Activated B cell treated with CpG ODN at 0.5 μM for 24 hours (primary cell): ENCODE measurements around the gene DMRTC2. TPM values are rescaled to one million over a fixed set of nuclear protein-coding genes. Genes with fewer than 3 reads are reported as not detected.

ENCODE experiments used
- ATAC-seq: fragments of 200-7000 bp; cut with Tn5 transposase; one replicate; pipeline ENCODE4 v1.10.0; 2021; ENCODE audit warnings: low read depth, mild to moderate bottlenecking, moderate library complexity
- CTCF ChIA-PET: fragments of 350-600 bp; sonication (Branson Sonifier 250); formaldehyde crosslinking; loops from one replicate; lab custom pipeline; 2021; ENCODE audit warnings: antibody characterized with exemption; lab: Charles Lee
- POLR2A ChIA-PET: fragments of 350-600 bp; sonication (Branson Sonifier 250); formaldehyde crosslinking; loops from one replicate; lab custom pipeline; 2021; ENCODE audit warnings: antibody characterized with exemption; lab: Charles Lee
- DNase-seq: peaks from one replicate; pipeline ENCODE4 v3.0.0; 2022
- H3K27ac Mint-ChIP-seq: one replicate; pipeline ENCODE4 v1.8.0; 2020; ENCODE audit warnings: mixed read lengths
- H3K27me3 Mint-ChIP-seq: one replicate; pipeline ENCODE4 v1.8.0; 2021; ENCODE audit warnings: mixed read lengths
- H3K36me3 Mint-ChIP-seq: one replicate; pipeline ENCODE4 v1.8.0; 2021; ENCODE audit warnings: low read depth, mixed read lengths
- H3K4me1 Mint-ChIP-seq: one replicate; pipeline ENCODE4 v1.8.0; 2021; ENCODE audit warnings: mixed read lengths
- H3K4me3 Mint-ChIP-seq: one replicate; pipeline ENCODE4 v1.8.0; 2020; ENCODE audit warnings: mild to moderate bottlenecking, mixed read lengths
- H3K9me3 Mint-ChIP-seq: one replicate; pipeline ENCODE4 v1.8.0; 2020; ENCODE audit warnings: mixed read lengths
- intact Hi-C: fragments of 100-400 bp; cut with micrococcal nuclease; formaldehyde crosslinking; loops from one replicate; pipeline ENCODE4 v1.15.1; 2024
- total RNA-seq: library from RNA; stranded (reverse); gene quantifications from 2 replicates; pipeline ENCODE4 v1.2.3, GENCODE V29; 2022
- TF ChIP-seq, protein P1 (sequence below): fragments of 200-600 bp; IDR thresholded peaks from one replicate; pipeline ENCODE4 v1.8.0; 2022; ENCODE audit warnings: antibody characterized with exemption, mild to moderate bottlenecking

Gene DMRTC2
- total RNA-seq, 1 donor from 2014 or later: not detected

DNA sequence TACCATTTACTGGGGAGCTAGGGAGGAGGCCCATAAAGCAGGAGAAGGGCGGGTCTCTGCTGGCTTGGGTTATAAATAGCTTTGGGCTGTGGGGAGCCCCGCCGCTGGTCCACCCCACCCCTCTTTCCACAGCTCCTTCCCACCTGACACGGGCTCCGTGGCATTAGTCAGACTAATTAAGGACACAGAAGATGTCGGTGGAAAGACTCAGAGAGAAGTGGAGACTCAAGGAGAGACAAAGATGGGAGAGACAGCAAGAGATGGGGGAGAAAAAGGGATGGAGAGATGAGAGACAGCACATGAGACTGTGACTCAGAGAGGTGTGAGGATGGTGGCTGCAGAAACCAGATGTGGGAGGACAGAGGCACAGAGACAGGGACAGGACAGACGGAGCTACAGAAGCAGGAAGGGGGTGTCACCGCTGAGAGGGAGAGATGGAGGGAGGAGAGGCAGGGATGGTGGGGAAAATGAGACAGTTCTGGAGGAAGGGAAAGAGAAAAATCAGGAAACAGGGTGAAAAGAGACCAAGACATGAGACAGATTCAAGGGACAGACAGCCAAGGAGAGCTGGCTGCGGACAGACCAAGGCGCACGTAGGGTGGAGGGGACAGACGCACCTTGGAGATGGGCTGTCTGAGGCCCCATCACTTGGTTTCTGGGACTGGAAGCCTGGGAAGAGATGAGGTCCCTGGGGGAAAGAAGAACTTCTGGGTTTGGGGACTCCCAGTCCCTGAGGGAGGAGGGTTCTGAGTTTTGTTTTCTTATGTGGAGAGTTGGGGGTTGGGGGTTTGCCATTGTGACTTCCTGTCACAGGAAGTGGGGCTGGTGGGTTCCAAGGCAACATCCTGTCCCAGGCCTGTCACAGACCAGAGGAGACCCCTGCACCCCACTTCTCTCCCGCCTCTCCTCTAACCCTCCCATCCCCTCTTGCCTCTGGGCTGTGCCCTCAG, 42.2 kb downstream of the DMRTC2 start:
- DNase-seq (no peak), ATAC-seq (peak; percentile 4)
- peaks cover 55% of the 10 kb centered on the region for H3K36me3 Mint-ChIP-seq
- no peaks in the 10 kb centered on the region for H3K9me3 Mint-ChIP-seq
- POLR2A ChIA-PET: interaction anchor here (0.6 to 10.7 kb wide), 10 partner anchors 13 to 72 kb away, joined by 3 to 279 read pairs (median 6); partner anchors contain the start of genes CD79A, ERFL, RABAC1 and RPS19
- H3K4me1 Mint-ChIP-seq: peaks cover 64% of the 10 kb centered on the region
- intact Hi-C loops: loop anchor here (10.0 kb wide), 1 partner anchor 342 kb away; no protein-coding TSS in a partner anchor
- no peaks in the 10 kb centered on the region for H3K27me3 Mint-ChIP-seq
- TF ChIP-seq, protein P1, sequence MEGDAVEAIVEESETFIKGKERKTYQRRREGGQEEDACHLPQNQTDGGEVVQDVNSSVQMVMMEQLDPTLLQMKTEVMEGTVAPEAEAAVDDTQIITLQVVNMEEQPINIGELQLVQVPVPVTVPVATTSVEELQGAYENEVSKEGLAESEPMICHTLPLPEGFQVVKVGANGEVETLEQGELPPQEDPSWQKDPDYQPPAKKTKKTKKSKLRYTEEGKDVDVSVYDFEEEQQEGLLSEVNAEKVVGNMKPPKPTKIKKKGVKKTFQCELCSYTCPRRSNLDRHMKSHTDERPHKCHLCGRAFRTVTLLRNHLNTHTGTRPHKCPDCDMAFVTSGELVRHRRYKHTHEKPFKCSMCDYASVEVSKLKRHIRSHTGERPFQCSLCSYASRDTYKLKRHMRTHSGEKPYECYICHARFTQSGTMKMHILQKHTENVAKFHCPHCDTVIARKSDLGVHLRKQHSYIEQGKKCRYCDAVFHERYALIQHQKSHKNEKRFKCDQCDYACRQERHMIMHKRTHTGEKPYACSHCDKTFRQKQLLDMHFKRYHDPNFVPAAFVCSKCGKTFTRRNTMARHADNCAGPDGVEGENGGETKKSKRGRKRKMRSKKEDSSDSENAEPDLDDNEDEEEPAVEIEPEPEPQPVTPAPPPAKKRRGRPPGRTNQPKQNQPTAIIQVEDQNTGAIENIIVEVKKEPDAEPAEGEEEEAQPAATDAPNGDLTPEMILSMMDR: no peak
- CTCF ChIA-PET: interaction anchor here (1.1 to 4.5 kb wide), 8 partner anchors 14 to 64 kb away, joined by 3 to 41 read pairs (median 4); partner anchors contain the start of gene RPS19
- peak overlapping the region; percentile 90 for H3K27ac Mint-ChIP-seq
- peak overlapping the region; percentile 81 for H3K4me3 Mint-ChIP-seq

DNA sequence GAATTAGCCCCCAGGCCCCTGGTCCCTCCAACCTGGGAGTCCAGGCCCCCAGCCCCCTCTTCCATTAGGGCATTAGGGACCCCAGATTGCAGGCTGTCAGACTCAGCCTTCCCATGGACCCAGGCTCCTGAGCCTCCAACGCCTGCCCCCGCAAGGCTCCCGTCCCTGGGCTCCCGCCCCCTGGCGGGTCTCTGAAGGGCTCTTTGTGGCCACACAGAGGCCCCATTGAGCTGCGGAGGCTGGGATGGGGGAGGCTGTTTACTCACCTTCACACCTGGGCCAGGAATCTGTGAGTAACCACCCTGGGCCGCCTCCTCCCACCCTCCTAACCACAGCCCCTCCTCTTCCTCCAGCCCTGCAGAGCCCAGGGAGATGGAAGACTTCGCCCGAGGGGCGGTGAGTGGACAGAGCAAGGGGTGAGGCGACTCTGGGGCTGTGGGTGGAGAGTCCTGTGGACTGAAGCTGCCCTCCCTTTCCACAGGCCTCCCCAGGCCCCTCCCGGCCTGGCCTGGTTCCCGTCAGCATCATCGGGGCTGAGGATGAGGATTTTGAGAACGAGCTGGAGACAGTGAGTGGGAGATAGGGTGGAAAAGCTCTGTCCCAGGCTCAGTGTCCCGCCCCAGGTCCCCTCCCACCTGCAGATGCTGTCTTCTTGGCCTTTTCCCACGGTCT, 43.0 kb downstream of the DMRTC2 start:
- Mint-ChIP-seq H3K27ac (peak overlapping the region; percentile 90), H3K36me3 (peaks cover 52% of the 10 kb centered on the region), H3K9me3 (no peaks in the 10 kb centered on the region), H3K4me3 (peak overlapping the region; percentile 81), H3K27me3 (no peaks in the 10 kb centered on the region), H3K4me1 (peaks cover 59% of the 10 kb centered on the region)
- CTCF ChIA-PET: interaction anchor here (1.1 to 4.5 kb wide), 8 partner anchors 14 to 64 kb away, joined by 3 to 41 read pairs (median 3); no protein-coding TSS in a partner anchor
- POLR2A ChIA-PET: interaction anchor here (0.7 to 10.7 kb wide), 9 partner anchors 14 to 71 kb away, joined by 3 to 279 read pairs (median 6); partner anchors contain the start of genes CD79A, RABAC1 and RPS19
- DNase-seq (peak; percentile 44), ATAC-seq (peak; percentile 6)
- TF ChIP-seq, protein P1: no peak
- intact Hi-C loops: loop anchor here (10.0 kb wide), 1 partner anchor 343 kb away; no protein-coding TSS in a partner anchor

DNA sequence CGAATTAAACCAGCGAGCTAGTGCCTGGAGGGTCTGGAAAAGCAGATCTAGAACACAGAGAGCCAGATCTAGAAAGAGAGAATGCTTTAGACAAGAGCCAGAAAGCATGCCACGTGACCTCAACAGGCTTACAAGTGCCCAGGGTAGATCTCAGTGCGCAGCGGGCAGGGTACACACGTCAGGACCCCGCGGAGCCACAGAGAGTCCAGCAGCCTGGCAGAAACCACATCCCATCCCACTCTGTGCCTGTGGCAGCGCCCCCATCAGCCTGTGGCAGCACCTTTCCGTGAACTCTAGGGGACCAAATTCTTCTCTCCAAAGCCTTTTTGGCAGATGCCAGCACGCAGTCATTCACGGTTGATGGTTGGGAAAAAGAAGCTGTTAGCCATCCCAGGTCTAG, 44.1 kb downstream of the DMRTC2 start:
- TF ChIP-seq, protein P1: no peak
- no peaks in the 10 kb centered on the region for H3K27me3 Mint-ChIP-seq
- H3K36me3 Mint-ChIP-seq: peaks cover 50% of the 10 kb centered on the region
- ATAC-seq: no peak
- CTCF ChIA-PET: interaction anchor here (1.3 to 2.1 kb wide), 2 partner anchors 62 to 63 kb away, joined by 3 to 7 read pairs; no protein-coding TSS in a partner anchor
- peaks cover 61% of the 10 kb centered on the region for H3K4me1 Mint-ChIP-seq
- no peaks in the 10 kb centered on the region for H3K9me3 Mint-ChIP-seq
- POLR2A ChIA-PET: interaction anchor here (0.9 to 10.7 kb wide), 3 partner anchors 12 to 29 kb away, joined by 3 to 279 read pairs (median 6); partner anchors contain the start of genes CD79A and RPS19
- DNase-seq: no peak
- H3K4me3 Mint-ChIP-seq: no peak overlapping the region
- H3K27ac Mint-ChIP-seq: peak overlapping the region; percentile 26
- intact Hi-C loops: loop anchor here (10.0 kb wide), 1 partner anchor 344 kb away; no protein-coding TSS in a partner anchor

DNA sequence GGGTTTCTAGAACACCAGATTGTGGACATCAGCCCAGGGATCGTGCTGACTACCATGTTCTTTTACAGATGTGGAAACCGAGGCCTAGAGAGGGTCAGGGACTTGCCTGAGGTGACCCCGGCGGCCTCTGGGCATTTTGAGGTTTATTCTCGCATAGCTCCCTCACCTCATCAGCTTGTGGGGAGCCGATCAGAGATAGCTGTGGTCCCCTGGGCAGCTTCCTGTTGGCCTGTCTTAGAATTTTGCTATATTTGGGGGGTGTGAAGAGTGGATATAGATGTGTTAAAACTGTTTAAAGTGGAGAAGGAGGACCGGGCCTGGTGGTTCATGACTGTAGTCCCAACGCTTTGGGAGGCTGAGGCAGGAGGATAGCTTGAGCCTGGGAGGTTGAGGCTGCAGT, 45.1 kb downstream of the DMRTC2 start:
- ChIA-PET CTCF (interaction anchor here (1.0 to 1.1 kb wide), 2 partner anchors 13 to 16 kb away, joined by 3 to 5 read pairs; partner anchors contain the start of gene CD79A), POLR2A (interaction anchor here (0.9 to 10.7 kb wide), 4 partner anchors 9 to 17 kb away, joined by 3 to 279 read pairs (median 8); partner anchors contain the start of gene CD79A)
- H3K36me3 Mint-ChIP-seq: peaks cover 55% of the 10 kb centered on the region
- H3K27ac Mint-ChIP-seq: no peak overlapping the region
- TF ChIP-seq, protein P1: no peak
- DNase-seq (no peak), ATAC-seq (no peak)
- peaks cover 53% of the 10 kb centered on the region for H3K4me1 Mint-ChIP-seq
- no peaks in the 10 kb centered on the region for H3K27me3 Mint-ChIP-seq
- intact Hi-C loops: loop anchor here (10.0 kb wide), 1 partner anchor 345 kb away; no protein-coding TSS in a partner anchor
- H3K9me3 Mint-ChIP-seq: no peaks in the 10 kb centered on the region
- no peak overlapping the region for H3K4me3 Mint-ChIP-seq
